GM12892 (cell line): ENCODE data around the gene TUBB.

Experiments
- DNase-seq: peaks from one replicate; pipeline ENCODE4 v3.0.0; 2011; ENCODE audit not compliant: insufficient read length
- FAIRE-seq: peaks from 2 replicates; lab custom pipeline; 2011; peaks lifted over from hg19 to GRCh38; lab: Jason Lieb, UNC
- POLR2A ChIP-seq: IDR thresholded peaks from 2 replicates; pipeline ENCODE4 v1.6.1; 2011; ENCODE audit warnings: low read depth, low read length, control low read depth
- POLR2AphosphoS5 ChIP-seq: IDR thresholded peaks from 2 replicates; pipeline ENCODE4 v1.6.1; 2011; ENCODE audit warnings: low read depth, low read length, control low read depth
- TAF1 ChIP-seq: IDR thresholded peaks from 2 replicates; pipeline ENCODE4 v1.6.1; 2011; ENCODE audit warnings: low read depth, mild to moderate bottlenecking, control low read depth, low read length, borderline replicate concordance

The TUBB gene

GRCh38 chr6:30689985-30690384 lies 30.2 kb upstream of the TUBB start:
- no peak for TF ChIP-seq POLR2A
- no peak for TF ChIP-seq POLR2AphosphoS5
- FAIRE-seq, result no peak
- no peak for DNase-seq

- FAIRE-seq (peak; percentile 85), DNase-seq (peak; percentile 80)
- no peak for TF ChIP-seq TAF1
- TF ChIP-seq POLR2A, result peak; percentile 22; the same call in 1 of the 2 replicates
Observed at GRCh38 chr6:30690403-30691207, 29.5 kb upstream of the TUBB start, which contains the start of gene NRM. Gene NRM (minus strand): TSS chr6:30690984. CDS start chr6:30690974, 10 bp downstream.

DNA sequence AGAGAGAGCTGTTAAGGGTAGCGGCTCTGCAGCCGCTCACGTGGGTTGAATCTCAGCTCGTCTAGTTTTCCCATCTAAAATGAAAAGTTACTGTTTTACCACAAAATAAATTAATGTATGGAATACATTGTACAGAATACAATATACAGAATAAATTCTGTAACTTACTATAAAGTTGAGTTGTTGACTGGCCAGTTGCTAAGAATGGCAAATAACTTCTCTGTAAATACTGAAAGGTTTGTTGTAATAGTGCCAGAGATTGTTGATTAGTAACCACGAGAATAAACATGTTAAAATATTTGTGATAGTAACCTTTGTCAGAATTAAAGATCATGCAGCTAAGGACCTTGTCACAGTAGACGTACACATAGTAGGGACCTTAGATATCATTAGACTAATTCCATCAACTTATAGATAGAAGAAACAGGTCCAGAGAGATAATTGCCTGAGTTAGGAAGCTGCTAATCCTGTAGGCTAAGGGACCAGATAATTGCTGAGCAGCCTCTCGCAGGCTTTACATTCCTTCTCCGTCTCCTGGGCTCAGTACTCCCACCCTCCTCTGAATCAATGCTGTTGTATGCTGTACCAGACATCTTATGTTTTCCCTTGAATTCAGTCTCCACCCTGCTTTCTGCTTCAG lies 28.8 kb upstream of the TUBB start:
- TF ChIP-seq POLR2A (no peak), TAF1 (no peak), POLR2AphosphoS5 (no peak)
- DNase-seq (no peak), FAIRE-seq (no peak)

- FAIRE-seq, result no peak
Observed at GRCh38 chr6:30696432-30696831, 23.7 kb upstream of the TUBB start.

DNA sequence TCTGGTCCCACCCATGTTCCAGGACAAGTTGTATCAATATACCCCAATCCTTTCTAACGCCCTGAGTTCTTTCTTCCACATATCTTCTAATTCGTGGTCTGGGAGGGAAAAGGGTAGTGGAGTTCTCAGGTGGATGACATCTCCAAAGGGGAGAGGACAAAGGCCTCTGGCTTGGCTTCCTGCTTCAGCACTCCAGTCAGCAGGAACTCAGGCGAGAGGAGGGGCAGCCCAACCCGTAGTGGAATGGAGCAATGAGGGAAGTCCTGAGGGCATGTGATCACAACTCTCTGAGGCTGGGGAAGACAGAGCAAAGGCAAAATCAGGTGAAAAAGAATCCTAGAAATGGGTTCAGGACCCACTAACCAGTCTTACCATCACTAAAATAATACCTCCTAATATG lies 19.8 kb upstream of the TUBB start:
- no peak for FAIRE-seq
- DNase-seq, result no peak
- TF ChIP-seq POLR2AphosphoS5 (no peak), POLR2A (no peak), TAF1 (no peak)

More at GRCh38 chr6:30696432-30696831, 23.7 kb upstream of the TUBB start:
- no peak for TF ChIP-seq TAF1
- TF ChIP-seq POLR2A, result no peak
- TF ChIP-seq POLR2AphosphoS5, result no peak
- no peak for DNase-seq

GRCh38 chr6:30703011-30703410 lies 17.1 kb upstream of the TUBB start:
- DNase-seq (no peak), FAIRE-seq (no peak)
- no peak for TF ChIP-seq TAF1
- TF ChIP-seq POLR2A, result no peak
- TF ChIP-seq POLR2AphosphoS5, result no peak; the same call in 1 of the 2 replicates

DNA sequence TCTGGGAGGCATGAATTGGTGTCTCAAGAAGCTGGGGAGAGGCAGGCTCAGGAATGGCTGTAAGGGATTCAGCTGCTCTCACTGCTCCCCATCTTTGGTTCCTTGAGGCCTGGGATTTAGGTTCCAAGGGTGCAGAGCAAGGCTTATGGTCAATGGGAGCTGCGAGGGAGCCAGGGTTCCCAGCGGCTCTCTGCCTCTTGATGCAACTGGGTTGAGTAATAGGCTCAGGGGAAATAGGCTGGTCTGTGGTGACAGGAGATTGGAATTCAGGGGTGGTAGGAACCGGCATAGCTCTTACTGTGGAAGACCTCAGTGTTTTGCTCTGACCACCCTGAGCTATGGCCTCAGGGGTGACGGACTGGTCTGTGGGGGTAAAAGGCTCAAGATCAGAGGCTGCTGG lies 16.3 kb upstream of the TUBB start:
- FAIRE-seq (no peak), DNase-seq (no peak)
- TF ChIP-seq POLR2A (no peak), TAF1 (no peak)

DNA sequence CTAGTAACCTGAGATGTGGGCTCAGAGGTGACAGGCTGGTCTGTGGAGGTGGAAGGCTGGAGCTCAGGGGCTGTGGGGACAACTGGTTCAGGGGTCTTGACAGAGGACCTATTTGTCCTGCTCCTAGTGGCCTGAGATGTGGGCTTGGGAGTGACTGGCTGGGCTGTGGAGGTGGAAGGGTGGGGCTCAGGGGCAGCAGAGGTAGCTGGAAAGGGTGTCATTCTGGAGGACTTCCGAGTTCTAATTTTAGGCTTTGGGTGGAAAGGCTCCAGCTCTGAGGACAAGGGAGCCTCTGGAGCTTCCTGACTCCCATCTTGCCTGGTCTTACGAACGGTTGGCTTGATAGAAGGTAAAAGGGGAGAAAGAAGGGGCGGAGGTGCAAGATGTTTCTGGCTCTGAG lies 14.5 kb upstream of the TUBB start:
- no peak for DNase-seq
- TF ChIP-seq POLR2A, result no peak
- no peak for FAIRE-seq

- FAIRE-seq, result no peak
- TF ChIP-seq POLR2AphosphoS5 (no peak), TAF1 (no peak), POLR2A (no peak)
- no peak for DNase-seq
Observed at GRCh38 chr6:30707281-30707850, 12.8 kb upstream of the TUBB start.

DNA sequence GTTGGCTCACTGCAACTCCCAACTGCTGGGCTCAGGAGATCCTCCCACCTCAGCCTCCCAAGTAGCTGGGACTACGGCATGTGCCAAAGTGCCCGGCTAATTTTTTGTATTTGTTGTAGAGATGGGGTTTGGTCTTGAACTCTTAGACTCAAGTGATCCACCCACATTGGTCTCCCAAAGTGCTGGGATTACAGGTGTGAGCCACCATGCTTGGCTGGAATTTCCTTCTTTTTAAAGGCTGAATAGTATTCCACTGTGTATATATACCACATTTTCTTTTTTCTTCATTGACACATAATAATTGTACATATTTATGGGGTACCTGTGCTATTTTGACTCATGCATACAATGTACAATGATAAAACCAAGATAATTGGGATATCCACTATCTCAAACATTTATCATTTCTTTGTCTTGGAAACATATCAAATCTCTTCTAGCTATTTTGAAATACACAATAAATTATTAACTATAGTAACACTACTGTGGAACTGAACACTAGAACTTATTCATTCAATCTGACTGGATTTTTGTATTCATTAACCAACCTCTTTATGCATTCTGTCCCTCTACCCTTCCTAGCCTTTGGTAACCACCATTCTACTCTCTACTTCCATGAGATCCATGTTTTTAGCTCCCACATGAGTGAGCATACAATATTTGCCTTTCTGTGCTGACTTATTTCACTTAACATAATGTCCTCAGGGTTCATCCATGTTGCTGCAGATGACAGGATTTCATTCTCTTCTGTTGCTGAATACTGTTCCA lies 10.9 kb upstream of the TUBB start:
- FAIRE-seq (no peak), DNase-seq (no peak)
- no peak for TF ChIP-seq POLR2A
- TF ChIP-seq POLR2AphosphoS5, result no peak
- TF ChIP-seq TAF1, result no peak

DNA sequence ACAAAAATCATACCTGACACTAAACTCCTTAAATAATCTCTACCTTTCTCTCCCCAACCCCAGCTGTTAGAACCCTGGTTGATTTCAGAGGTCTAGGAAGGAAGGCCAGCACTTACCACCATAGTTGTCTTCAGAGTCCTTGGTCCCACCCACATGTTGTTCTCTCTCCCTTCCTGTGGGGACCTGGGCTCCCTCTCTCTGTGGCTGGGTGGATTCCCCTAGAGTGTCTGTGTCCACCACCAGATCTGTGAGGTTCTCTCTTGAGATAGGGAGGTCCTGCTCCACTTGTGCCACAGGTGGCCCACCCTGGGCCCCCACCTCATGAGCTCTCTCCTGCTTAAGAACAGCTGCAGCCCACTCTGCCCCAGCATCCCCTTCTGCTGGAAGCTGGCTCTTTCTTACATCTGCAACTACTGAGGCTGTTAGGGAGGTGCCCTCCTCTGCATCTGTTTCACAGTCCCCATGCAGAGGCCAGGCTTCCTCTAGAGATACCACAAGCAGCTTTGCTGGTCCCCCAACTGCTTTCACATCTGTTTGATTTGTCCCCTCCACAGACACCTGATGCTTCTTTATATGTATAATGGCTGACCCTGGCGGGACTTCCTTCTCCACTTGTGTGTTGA lies 8.3 kb upstream of the TUBB start:
- FAIRE-seq (no peak), DNase-seq (no peak)
- TF ChIP-seq POLR2AphosphoS5 (no peak; the same call in 1 of the 2 replicates), TAF1 (no peak), POLR2A (no peak; the same call in 1 of the 2 replicates)
